Esophagus mucosa (tissue), 1 donor: ENCODE data around the gene RPUSD4. TPM values are rescaled to one million over a fixed set of nuclear protein-coding genes. Genes with fewer than 3 reads are reported as not detected.

Experiments
- ATAC-seq: fragments of 200-7000 bp; cut with Tn5 transposase; one replicate; pipeline ENCODE4 v1.9.1; 2020
- total RNA-seq: library from RNA; stranded (reverse); gene quantifications from one replicate; pipeline ENCODE4 v1.2.4, GENCODE V29; 2023
- donor health status: DM: yes; HTN: yes; CAD: no.

RPUSD4 gene
- total RNA-seq, 1 donor from 2014 or later = 18.3 TPM

DNA sequence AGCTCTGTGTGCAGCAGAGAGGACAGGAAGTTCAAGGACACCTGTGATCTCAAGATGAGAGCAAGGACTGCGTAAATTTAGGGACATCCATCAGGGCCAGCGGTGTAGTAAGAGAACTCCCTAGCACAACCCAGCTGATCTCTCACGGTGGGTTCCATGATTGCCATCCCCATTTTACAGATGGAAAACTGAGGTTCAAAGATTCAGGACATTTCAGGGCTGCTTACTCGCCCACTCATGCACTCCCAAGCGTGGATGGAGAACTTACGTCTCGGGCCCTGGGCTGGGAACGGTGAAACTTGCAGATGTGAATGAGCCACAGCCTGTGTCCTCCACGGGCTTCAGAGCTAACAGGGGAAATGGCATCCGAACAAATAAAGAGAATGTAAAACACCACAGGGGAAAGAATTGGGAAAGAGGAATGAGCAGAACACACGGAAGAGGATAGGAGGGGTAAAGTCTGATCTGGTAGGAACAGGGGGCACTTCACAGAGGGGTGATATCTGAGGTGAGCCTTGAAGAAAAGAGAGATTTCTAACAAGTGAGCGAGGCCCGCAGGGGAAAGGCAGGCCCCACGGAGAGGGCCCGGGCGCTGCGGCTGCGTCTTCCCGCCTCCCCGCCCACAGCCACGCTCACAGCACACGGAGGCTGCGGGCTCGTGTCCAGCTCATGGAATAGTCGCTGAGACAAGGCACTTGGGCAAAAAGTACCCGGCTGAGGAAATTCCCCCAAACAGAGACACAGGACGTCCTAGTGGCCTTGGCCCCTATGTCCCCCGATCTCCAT, 55.9 kb downstream of the RPUSD4 start:
- no peak for ATAC-seq

DNA sequence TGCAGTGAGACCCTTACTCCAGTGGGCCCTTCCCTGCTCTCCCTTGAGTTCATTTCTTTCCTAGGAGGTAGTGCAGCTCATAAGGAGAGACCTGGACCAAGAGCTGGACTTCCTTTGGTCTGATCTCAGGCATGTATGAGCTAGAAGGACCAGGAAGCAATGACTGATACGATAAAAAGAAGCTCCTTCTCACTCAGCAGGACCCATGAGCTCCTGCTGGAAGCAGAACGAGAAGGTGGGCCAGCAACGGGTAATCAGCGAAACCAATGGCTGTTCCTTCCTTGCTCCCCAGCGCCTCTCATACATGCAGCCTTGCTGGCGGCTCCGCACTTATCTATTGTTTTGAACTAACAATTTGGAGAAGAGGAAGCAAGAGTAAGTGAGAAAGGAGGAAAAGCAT, 56.8 kb downstream of the RPUSD4 start:
- no peak for ATAC-seq

DNA sequence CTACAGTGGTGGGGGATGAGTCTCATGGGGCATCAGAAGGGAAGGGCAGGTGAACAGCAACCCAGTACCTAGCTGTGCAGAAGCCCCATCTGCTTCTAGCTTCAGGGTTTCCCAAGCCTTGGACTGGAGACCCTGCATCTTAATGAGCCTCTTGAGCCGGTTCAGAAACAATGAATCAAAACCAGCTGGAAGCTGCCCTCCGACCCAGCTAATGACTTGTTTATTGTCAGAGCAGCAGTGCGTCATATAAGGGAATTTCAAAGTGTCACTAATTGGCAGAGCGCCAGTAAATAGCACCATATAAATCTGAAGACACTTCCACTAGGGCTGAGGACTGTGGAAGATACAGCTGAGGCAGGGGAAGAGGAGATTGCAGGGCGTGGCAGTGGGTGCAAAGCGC, 57.5 kb downstream of the RPUSD4 start:
- no peak for ATAC-seq

DNA sequence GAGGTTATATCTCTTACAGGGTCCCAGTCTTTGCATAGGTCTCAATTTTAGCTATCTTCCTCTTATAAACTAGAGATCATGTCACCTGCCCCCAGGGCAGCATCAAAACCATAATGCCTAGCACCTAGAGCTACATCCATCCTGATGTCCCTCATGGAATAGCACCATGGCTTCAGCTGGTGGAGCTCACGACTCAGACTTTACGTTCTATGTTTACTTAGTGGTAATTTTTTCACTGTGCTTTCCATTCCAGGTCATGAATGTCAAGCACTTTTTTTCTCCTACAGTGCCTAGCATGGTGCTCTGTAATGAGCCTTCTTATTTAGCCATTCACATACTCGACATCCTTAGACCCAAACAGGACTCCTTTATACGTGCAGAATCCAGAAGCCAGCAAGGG, 58.4 kb downstream of the RPUSD4 start:
- no peak for ATAC-seq

DNA sequence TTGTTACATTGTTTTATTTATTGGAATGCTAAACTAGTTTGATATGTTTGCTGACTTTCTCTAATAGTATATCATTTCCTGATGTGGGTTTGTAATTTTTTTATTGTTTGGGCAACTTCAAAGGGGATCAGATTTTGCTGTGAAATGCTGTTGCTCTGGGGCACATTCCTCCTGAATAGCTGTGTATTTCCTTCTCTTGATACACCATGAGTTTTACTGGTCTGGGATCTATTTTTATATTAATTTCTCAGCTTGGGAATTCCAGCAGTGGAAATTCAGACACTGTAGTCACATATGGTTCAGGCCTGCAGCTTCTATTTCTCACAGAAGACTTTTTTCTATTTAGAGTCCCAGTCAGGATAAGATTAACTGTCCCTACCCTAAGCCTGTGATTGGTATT, 58.9 kb downstream of the RPUSD4 start:
- ATAC-seq = no peak

- ATAC-seq = no peak
Observed at GRCh38 chr11:126152152-126152551, 59.3 kb downstream of the RPUSD4 start.

Other genes with a start within 250 kb of the RPUSD4 start
- 2.4 TPM for gene CDON, start 148.8 kb downstream of the RPUSD4 start, total RNA-seq
- gene FAM118B, start 132 bp upstream of the RPUSD4 start, total RNA-seq = 6.6 TPM
- gene SRPRA, start 57.2 kb upstream of the RPUSD4 start, total RNA-seq = 49.0 TPM
- gene FOXRED1, start 57.5 kb upstream of the RPUSD4 start, total RNA-seq = 13.2 TPM
- 5.8 TPM for gene TIRAP, start 71.4 kb upstream of the RPUSD4 start, total RNA-seq
- 17.4 TPM for gene DCPS, start 92.4 kb upstream of the RPUSD4 start, total RNA-seq
- 54.2 TPM for gene ST3GAL4, start 144.0 kb upstream of the RPUSD4 start, total RNA-seq